GM21515 (cell line): Measurements from ENCODE around the gene RBM20.

Experiments
- ATAC-seq: cut with Tn5 transposase; IDR thresholded peaks from one replicate; pipeline ENCODE4 v1.9.1; 2021; ENCODE audit not compliant: unreplicated experiment

RBM20 gene

DNA sequence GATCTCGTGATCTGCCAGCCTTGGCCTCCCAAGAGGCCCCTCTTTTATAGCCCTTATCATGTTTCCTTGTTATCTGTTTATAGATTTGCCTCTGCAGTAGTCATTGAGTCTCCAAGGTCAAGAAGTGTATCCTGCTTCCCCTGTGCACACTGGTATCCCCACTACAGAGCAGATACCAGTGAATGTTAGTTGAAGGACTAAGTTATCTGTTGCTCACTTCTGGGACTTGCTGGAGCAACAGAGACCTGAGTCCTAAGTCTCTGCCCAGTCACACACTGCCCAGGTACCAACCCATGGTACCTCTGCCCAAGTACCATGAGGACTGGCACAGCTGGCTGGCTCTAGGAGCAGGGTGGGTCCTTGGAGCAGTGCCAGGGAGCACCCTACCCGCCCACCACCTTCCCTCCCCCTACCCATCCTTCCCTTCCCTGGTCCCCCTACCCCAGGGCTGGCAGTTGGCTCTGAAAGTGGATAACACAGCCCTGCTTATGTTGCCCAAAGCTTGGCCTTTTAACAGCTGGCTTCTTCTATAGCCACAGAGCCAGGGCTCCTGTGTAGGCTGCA is 201.1 kb downstream of the RBM20 start:
- no peak for ATAC-seq

DNA sequence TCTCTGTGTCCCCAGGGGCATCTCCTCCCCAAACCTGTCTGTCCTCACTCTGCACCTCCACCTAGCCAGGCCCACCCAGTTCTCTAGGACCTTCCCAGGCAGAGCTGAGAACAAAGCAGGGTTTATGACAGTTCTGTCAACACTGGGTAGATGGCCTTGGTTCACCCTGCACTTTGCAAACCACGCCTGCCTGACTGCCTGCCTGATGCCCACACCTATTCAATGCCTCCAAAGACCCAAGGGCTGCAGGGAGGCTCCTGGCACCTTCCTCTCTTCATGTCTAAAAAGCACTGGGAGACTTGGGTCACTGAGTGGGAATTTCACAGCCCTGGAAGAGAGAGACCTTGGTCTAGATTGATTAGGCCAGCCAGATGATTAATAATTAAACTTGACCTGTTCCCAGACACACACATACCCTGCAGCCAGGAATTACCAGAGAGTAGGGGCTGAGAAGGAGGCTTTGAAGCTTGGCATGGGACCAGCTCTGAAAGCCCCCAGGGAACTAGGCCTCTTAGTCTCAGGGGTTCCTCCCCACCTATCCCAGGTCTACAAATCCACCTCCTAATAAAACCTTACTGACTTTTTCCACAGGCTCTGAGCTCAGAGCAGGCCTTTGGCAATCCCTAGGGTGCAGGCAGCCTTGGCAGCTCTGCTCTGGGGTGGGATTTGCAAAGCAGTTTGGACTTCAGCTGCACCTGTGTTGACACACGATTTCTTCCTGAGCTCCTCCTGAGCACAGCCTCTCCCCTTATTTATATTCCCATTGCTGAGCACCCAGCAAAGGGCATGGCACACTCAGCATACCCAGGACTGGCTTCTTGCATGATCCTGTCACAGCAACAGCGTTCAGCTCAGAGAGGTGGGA is 201.9 kb downstream of the RBM20 start:
- ATAC-seq: no peak

DNA sequence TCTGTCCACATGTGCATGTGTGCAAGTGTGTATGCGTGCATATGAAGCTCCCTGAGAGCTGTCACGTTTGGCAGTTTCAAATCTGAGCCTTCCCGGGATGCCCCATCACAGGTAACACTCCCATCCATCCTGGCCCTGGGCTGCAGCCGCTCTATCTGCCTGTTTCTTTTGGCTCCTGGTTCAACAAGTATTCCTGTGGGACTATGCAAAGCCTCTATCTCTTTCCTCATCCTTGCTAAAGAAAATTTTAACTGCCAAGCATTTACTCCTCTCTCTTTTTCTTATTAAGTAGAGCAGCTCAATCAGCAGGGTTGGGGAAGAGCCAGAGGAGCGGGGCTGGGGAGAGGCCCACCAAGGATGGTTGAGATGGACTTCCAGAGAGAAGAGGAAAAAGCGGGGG is 203.2 kb downstream of the RBM20 start:
- no peak for ATAC-seq

DNA sequence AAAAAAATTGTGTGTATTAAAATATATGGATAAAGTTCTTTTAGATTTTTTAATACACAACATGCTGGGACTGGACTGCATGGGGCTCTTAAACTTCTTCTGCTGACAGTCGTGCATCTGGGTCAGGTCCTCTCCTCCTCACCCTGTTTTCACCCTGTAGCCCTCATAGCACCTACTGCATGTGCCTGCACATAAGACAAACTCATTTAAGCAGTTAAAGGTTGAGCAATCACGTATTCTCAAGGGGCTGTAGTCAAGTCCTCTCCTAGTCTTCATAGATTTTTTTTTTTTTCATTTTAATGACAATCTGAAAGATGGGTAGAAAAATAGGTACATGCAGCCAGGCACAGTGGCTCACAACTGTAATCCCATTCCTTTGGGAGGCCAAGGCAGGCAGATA is 204.0 kb downstream of the RBM20 start:
- no peak for ATAC-seq

DNA sequence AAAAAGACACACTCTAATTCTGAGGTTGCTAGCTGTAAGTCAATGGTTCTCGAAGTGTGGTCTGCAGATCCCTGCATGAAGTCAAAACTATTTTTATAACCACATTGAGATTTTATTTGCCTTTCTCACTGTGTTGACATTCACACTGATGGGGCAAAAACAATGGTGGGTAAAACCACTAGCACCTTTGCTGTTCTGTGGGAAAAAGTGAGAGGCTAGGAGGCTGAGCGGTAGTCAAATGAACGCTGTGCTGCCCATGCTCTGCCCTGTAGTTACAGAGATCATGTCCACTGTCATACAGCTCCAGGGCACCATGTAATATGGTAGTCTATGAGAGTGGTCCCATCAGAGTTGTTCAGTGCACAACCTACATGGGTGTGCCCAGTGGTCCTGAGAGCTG is 206.0 kb downstream of the RBM20 start:
- no peak for ATAC-seq

DNA sequence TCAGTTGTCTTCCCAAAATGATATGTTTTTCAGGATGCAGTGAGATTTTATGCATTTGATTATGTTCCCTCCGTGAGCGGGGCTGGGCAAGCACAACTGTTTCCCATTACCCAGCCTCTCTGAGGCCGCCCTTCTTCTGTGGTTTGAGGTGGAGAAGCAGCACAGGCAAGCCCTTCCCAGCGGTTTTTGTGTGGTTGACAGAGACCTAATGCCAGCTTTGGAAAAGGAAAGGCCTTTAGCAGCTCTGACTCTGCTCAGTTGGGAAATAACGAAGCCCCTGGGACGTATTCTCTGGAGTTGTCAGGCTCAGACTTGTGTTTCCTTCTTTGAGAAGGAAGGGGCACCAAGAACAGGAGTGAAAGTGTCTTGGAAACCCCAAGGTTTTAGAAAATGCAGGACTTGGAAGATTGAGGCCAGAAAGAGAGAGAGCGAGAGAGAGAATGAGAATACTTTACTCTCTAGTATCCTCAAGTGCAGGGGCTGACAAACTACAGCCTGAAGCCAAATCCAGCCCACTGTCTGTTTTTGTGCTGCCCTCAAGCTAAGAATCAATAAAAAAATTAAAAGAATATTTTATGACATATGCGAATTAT is 207.0 kb downstream of the RBM20 start:
- no peak for ATAC-seq

DNA sequence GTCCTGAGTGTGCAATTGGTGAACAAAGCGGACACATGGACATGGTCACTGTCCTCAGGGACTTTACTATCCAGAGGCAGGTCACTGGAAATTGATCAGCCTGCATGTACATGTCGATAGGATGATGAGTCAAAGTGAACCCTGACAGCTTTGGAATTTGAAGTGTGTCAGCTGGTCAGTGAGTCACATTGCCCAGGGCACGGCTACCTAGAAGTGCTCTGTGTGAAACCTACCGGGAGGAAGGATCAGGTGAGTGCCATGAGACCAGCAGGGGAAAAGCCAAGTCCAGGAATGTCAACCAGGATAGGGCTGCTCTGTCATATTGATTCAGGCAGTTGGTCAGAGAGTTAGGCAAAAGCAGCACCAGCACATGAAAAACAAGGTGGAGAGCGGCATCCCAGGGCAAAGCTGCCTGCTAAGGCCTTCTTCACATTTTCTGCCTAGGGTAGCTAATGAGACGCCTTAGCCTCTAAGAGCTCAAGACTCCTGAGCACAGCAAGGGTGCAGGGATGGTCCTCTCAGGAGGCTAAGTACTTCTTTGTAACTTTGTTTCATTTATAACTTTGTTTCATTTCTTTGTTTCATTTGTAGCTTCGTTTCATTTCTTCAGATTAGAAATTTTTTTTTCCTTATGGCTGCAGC is 208.2 kb downstream of the RBM20 start:
- no peak for ATAC-seq

DNA sequence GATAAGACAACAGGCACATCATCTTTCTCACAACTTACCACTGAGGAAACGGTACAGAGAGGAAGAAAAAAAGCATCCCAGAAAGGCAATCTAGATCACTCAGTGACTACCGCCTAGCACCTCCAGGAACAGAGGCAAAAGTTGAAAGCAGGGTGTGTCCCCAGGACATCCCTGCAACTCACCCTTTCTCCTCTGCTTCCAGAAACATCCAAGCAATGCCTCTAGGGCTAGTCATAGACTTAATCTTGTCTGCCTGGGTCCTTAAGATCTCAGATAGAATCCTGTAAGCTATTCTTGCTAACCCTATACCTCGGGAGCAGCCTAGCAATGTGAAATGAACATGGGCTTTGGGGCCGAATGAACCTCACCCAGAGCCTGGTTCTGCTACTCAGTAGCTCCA is 208.8 kb downstream of the RBM20 start:
- no peak for ATAC-seq

DNA sequence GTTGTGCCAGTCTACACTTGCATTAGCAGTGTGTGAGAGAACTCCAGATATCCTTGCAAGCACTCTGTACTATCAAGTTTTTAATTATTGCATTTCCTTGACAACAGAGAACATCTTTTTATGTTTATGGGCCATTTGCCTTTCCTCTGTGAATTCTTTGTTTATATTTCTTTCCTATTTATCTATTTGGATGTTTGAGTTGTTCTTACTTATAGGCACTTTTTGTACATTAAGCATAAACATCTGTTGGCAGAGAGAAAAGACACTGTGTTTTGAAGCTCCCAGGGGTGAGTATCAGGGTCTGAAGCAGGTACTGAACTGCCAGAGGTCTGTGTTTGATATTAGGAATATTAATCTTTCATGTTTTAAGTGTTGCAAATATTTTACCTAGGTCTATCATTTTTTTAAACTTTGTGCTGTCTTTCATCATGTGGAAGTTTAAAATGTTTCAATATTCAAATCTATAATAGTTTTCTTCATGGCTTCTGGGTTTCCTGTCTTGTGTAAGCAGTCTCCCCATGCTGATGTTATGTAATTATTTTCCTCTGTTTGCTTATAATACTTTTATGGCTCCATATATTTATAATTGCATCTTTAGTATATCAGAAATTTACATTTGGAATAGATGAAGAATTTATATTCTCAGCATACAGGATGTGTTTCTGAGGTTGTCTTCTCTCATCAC is 209.9 kb downstream of the RBM20 start:
- ATAC-seq: no peak

DNA sequence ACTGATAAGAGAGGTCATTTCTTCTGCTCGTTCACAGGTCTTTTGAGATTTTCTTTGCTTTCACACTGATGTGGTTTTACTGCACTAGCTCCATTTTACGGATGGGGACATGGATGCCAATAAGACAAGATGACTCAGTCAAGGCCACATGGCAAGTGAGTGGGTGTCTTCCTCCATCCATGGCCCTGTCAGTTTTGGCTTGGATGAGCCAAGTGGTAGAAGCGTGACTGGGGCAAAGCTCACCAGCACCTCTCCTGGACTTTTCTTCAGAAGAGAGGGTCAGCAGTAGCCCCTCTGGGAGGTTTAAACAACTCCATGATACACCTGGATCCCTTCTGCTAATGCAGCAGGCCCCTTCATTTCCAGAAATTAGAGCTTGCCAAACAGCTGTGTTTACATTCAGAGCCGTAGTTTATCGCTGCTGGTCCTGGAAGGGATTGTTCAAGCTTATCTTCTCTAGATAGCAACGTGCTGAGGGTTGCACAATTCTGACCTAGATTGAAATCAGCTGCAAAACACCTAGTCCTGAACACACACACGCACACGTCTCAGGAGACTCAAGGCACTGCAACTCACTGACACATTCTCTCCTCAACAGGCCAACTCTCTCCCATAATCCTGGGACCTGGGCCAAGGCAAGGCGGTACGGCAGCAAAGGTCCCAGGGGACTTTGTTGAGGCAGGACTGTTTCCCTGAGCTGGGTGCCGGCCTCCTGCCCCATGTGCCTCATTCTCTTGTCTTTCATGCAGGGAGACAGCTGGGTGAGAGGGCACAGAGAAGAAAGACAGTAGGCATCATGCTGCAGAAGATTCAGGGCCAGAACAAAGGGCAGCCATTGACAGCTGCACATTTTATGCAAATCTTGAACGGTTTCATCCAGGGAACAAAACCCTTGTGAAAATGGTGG is 213.4 kb downstream of the RBM20 start:
- no peak for ATAC-seq

DNA sequence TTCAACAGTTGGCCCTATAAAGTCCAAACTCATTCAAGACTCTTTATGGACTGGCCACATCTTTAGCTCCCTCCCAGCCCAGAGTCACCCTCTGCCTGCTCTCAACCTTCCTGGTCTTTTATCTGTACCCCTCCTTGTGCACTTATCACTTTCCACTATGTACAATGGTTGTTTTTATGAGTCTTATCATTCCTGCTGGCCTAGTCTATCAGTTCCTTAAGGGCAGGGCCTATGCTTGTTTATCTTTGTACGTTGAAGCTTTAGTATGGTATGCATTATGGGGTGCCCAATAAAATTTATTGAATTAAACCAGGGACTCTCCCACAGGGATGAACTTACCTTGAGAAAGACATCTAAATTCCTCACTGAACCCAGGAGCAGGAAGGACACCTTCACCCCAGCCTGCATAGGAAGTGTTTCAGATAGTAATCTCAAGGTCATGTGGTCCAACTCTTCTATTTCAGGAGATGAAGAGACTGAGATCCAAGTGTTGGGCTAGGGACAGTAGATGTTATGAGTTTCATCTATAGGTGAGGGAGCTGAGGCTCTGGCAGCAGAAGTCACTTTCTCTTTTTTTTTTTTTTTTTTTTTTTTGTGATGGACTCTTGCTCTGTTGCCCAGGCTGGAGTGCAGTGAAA is 214.3 kb downstream of the RBM20 start:
- no peak for ATAC-seq

DNA sequence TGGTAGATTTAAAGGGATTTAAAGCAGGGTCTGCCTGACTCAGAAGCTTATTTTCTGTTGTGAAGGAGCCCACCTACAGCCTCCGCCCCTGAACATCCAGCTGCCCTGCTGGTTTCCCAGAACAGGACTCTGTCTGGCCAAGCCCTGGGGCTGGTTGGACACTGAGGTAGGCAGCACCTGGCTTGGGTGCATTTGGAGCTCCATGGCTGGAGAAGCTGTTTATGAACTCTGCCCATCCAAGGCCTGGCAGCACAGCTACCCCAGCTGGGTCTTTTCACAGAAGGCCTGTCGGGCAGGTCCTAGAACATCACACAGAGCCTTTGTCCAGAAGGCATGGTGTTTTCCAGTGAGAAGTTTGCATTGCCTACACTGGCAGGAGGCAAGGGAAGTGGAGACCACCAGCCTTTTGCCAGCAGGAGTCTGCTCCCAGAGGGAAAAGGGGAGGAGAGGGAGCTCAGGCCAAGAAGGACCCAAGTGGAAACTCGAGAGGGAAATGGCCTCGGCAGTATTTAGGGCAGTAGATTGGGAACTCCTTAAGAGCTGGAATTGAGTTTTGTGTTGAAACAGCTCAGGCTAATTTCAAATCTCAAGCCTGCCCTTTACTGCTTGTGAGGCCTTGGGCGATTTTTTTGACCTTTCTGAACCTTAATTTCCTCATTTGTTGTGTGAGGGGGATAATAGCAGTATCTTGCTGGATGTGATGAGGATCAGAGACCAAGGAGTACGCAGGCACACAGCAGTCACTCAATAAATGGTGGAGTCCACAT is 215.3 kb downstream of the RBM20 start:
- ATAC-seq: no peak

DNA sequence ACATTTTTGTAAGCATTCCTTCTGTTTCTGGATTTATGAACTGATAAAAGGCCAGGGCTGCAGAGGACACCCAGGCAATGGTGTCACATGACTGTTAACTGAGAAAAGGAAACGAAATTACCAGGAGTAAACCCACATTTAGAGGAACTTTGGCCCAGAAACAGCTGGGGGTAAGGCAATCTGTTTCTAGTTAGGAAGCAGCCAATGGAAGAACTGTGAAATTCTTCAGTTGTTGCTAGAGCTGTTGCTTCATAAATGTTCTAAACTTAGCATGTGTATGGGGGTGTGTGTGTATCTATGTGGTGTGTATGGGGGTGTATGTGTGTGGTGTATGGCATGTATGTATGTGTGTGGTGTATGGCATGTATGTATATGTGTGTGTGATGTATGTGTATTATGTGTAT is 215.8 kb downstream of the RBM20 start:
- ATAC-seq: no peak

DNA sequence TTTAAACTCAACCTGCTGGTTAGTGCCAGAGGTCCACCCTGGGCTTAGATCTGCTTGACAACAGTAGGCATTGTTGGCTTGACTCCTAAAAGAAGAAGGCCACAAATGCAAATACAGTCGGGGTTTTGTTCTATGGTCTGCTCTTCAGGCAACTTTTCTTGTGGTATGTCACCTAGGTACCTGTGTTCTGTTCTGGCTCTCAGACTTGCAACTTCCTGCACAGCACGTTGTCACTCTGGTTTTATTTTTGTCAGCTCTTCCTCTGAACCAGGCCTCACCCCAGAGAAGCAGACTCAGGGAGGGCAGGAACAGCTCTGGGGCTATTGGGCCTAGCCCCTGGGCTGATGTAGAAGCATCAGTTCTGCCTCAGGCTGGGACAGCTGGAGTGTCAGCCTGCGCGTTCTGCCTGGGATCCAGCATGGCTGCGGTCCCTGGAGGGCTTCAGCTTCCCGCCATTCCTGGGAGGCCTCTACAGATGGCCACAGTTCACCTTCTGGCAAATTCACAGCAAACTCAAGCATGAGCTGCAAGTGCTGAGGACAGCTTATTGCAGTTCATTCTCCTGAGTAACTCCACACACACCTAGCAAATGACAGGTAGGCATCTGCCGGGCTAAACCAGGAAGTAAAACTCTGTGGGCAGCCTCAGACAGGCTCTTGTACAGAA is 216.6 kb downstream of the RBM20 start:
- peak; percentile 53 for ATAC-seq

DNA sequence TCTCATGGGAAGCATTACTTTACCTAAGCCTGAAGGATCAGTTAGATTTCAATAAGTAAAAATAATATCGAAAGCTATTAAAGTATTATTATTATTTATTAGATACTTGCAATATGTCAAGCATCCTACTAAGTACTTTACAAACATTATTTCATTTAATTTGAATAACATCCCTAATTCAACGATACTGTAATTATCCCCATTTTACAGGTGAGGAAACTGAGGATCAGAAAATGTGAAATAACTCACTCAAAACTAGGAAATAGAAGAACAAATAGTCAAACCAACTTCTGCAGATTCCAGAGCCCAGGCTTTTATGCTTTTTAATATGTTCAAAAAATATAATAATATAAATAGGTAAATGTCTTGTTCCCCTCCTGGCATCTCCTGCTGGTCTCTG is 217.3 kb downstream of the RBM20 start:
- ATAC-seq: no peak

DNA sequence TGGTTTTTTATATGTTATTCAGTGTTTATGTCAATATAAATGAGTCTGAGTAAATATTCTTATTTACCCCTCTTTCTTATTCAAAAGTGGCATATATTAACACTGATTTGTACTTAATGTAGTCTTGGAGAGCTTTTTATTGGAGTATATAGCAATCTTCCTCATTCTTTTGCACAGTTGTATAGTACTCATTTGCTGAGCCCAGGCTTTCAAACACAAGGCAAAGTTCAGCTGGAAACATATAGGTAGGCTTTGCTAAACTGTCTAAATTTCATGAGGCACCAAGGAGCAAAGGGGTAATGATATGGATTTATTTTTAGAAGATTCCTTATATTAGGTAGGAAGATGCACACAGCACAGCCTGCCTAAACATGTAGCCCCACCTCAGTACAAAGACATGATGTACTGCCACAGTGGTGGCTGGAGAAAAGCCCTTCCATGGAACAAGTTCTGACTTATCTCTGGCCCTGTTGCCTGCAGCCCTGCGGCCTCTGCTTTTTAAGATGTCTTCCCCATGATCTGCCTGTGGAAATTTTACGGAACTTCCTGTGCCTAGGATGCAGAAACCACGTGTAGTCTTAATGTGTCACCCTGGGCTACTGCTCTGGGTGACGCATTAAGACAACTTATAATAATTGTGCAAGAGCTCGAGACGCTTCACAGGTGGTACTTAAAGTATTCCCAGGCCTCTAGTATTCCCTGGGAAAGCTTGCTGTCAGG is 218.0 kb downstream of the RBM20 start:
- no peak for ATAC-seq

DNA sequence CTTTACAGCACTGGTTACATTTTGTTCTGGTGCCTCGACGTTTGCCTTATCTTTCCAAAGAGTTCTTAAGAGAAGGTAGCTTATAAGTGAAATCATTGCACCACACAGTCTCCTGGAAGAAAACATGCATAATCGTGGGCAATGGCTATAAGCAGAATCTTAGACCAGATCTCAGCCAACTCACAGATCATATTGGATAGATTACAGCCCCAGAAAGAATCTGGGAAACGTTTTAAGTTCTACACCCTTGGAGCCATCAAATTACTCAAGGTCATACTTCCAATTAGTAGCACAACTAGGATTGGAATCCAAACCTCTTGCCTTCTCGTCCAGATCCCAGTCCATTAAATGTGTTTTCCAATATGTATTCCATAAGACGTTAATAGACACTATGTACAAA is 218.8 kb downstream of the RBM20 start:
- no peak for ATAC-seq

DNA sequence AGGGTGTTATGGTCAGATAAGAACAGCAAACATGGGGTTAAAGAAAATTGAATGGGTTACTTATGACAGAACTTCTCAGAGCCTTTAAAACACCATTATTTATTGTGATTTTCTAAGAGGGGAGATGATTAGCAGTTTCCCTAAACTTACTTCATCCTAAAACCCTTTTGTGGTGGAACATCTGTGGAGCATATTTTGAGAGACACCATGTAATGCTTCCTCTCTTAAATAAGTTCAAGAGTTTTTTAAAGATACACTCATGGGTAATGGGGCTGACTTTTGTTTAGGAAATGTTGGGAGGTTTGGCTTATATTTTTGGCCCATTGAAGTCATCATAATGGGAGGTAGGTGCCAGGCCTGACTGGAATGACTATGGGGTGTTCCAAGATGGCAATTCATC is 219.2 kb downstream of the RBM20 start:
- ATAC-seq: no peak
